Bronchial epithelial cell (primary cell): ENCODE measurements around the gene DDAH1. TPM values are rescaled to one million over a fixed set of nuclear protein-coding genes. Genes with fewer than 3 reads are reported as not detected.

Experiments used
- DNase-seq: peaks from one replicate; pipeline ENCODE4 v3.0.0-alpha.2; 2010; ENCODE audit warnings: low read depth
- FAIRE-seq: peaks from 2 replicates; lab custom pipeline; 2011; peaks lifted over from hg19 to GRCh38; lab: Jason Lieb, UNC
- H3K27me3 ChIP-seq: 2 replicates; pipeline ENCODE4 v1.5.1; 2011; ENCODE audit warnings: low read length; ENCODE audit not compliant: control insufficient read depth, insufficient read depth
- H3K36me3 ChIP-seq: 2 replicates; pipeline ENCODE4 v1.5.1; 2011; ENCODE audit warnings: low read length; ENCODE audit not compliant: control insufficient read depth, insufficient read depth
- H3K4me3 ChIP-seq: 2 replicates; pipeline ENCODE4 v1.5.1; 2011; ENCODE audit warnings: mild to moderate bottlenecking, low read depth, low read length, control low read depth
- total RNA-seq: library from RNA; depleted of rRNA; stranded (reverse); fragments of >200 nt; gene quantifications from 2 replicates; pipeline ENCODE4 v1.2.1, GENCODE V29; 2014
- TF ChIP-seq, protein P1 (sequence below): IDR thresholded peaks from 2 replicates; pipeline ENCODE4 v1.5.1; 2011; ENCODE audit warnings: mild to moderate bottlenecking, moderate library complexity, low read length, control low read depth, inconsistent platforms; ENCODE audit not compliant: insufficient read depth, severe bottlenecking

The DDAH1 gene
- total RNA-seq, 1 donor from 2014 or later, result 1.6 TPM

DNA sequence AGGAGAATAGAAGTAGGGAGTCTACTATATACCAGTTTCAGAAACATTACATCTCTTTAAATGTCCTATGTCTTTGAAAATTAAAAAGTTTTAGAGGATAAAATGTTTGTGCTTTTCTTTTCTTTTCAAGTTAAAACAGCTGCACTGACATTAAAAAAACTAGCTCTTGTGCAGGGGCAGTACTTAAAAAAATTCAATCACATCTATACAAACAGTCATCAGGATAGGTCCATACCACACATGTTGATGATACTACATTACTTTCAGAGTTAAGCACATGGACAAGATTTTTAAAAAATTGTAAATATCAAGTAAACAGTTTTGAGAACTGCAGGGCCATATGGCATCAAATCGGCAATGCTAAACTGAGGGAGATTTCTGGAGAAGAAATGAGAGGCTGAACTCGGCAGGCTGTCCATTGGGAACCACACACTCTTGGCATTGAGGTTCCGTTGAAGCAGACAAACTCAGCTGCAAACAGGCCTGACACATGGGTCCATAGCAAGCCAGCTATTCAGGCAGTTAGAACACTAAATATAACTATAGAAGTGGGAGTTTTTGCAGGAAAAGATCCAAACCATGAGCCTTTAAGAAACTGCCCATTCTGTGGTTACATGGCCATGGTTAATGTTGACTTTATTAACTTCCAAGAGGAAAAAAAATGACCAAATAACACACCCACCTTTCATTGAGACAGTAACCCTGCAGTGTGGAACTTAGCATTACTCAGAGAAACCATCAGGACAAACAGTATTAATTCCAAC, 104.0 kb downstream of the DDAH1 start:
- no peaks in the 10 kb centered on the region for H3K36me3 ChIP-seq
- DNase-seq (no peak), FAIRE-seq (no peak)
- no peak overlapping the region for H3K4me3 ChIP-seq
- TF ChIP-seq, protein P1, sequence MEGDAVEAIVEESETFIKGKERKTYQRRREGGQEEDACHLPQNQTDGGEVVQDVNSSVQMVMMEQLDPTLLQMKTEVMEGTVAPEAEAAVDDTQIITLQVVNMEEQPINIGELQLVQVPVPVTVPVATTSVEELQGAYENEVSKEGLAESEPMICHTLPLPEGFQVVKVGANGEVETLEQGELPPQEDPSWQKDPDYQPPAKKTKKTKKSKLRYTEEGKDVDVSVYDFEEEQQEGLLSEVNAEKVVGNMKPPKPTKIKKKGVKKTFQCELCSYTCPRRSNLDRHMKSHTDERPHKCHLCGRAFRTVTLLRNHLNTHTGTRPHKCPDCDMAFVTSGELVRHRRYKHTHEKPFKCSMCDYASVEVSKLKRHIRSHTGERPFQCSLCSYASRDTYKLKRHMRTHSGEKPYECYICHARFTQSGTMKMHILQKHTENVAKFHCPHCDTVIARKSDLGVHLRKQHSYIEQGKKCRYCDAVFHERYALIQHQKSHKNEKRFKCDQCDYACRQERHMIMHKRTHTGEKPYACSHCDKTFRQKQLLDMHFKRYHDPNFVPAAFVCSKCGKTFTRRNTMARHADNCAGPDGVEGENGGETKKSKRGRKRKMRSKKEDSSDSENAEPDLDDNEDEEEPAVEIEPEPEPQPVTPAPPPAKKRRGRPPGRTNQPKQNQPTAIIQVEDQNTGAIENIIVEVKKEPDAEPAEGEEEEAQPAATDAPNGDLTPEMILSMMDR, result no peak
- H3K27me3 ChIP-seq, result no peaks in the 10 kb centered on the region

DNA sequence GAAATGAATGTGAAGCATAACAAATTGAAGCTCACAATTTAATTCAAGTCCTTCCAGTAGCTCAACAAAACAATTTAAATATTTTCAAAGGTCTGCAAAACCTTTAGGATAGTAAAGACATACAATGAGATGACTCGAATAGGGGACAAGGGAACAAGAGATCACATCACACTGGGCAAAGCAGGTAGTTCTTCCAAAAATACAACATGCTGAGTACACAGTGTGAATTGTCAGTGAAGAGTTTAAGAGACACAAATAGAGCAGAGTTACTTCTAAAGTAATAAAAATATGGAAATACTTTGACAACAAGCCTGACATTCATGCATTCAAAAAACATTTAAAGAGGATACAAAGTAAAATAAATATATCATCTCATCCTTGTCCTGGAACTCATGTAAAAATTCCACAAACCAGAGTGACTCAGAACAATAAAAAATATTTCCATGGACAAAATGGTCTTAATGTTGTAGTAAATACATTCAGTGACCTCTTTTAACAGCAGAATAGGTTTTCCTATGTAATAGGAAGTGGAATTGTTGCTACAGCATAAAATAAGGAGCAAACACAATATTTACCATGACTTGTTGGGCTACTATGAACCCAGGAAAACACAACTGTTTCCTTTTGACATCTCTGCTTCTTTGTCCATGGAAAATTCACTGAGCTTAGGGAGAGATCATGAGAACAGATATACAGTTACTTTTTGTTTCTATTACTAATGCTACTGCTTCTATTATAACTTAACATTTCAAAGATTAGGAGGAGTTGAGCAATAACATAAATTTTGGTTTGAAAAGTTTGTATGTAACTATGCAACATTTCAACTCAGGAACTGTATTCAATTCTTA, 104.9 kb downstream of the DDAH1 start:
- no peak for FAIRE-seq
- no peak for DNase-seq
- Histone ChIP-seq H3K27me3 (no peaks in the 10 kb centered on the region), H3K4me3 (no peak overlapping the region), H3K36me3 (no peaks in the 10 kb centered on the region)
- TF ChIP-seq, protein P1, result no peak

DNA sequence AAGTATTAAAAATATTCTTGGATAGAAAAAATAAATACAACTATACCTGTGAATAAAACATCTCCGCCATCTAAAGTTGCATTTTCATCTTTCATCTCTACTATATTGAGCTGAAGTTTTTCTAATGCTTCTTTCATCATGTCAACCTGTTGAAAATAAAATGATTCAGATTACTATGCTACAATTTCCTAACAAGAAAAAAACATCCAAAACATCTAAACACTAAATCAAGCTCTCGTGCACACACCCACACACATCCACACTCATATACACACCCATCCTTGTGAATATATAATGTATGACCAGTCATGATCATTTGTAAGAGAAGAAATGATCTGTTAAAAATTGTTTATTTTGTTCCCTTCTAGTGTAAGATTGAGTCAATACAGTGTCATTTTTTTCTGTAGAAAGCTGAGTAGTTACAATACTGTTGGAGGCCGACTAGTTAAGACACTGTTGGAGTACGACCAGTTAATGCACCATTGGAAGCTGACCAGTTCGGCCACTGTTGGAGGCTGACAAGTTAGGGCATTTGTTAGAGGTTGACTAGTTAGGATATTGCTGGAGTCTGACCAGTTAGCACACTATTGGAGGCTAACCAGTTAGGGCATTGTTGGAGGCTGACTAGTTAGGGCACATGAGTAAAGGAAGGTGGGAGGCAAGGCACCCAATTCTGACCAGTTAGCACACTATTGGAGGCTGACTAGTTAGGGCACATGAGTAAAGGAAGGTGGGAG, 106.1 kb downstream of the DDAH1 start:
- H3K4me3 ChIP-seq, result no peak overlapping the region
- TF ChIP-seq, protein P1, result no peak
- FAIRE-seq (no peak), DNase-seq (no peak)
- no peaks in the 10 kb centered on the region for H3K27me3 ChIP-seq
- no peaks in the 10 kb centered on the region for H3K36me3 ChIP-seq

DNA sequence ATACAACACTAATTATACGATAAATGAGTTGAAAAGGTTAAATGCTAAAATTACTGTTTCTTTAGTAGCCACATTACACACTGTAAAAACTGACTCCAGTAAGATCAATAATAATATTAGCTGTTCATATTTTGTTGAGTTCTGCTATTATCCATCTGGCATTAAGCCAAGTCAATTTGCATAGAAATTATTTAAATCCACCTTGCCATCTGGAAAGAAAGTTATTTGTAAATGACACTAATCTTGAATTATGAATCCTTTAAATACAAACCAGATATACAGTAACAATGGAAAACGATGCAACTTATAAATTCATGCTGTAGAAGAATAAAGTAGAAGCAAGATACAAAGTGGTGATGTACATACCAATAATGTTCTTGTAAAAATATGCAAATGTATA, 107.1 kb downstream of the DDAH1 start:
- TF ChIP-seq, protein P1, result no peak
- no peak overlapping the region for H3K4me3 ChIP-seq
- H3K36me3 ChIP-seq, result no peaks in the 10 kb centered on the region
- DNase-seq (no peak), FAIRE-seq (no peak)
- H3K27me3 ChIP-seq, result no peaks in the 10 kb centered on the region

DNA sequence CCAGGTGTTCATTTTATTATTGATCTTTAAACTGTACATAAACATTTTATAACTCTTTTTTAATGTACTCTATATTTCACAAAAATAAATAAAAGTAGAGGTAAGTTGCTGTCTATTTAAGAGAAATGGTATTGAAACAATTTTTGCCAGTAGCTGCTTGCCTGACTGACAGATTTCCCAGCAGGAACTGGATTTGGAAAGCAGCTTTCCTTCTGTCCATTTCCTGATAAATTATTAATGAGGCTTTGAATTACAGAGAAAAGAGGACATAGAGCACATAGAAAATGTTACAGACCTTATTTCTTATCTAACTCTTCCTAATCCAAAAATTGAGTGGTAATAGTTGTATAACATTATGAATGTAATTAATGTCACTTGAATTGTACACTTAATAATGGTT, 108.8 kb downstream of the DDAH1 start:
- Histone ChIP-seq H3K4me3 (no peak overlapping the region), H3K36me3 (no peaks in the 10 kb centered on the region), H3K27me3 (no peaks in the 10 kb centered on the region)
- no peak for DNase-seq
- TF ChIP-seq, protein P1, result no peak
- no peak for FAIRE-seq
